ACHN (cell line): ENCODE results near the gene TNS3.

Experiments
- DNase-seq: peaks from one replicate; pipeline ENCODE4 v3.0.0-alpha.2; 2015
- in situ Hi-C: cut with HindIII; loops from 2 replicates; pipeline ENCODE4 v1.10.0; 2017; ENCODE audit warnings: low sequenced_read_pairs, low pct_ligation_motif_present, low pct_unique_long_range_greater_than_20kb

TNS3 gene

GRCh38 chr7:47379629-47380324 lies 202.1 kb downstream of the TNS3 start:
- peak; percentile 76 for DNase-seq
- in situ Hi-C loops = no loop called here

DNA sequence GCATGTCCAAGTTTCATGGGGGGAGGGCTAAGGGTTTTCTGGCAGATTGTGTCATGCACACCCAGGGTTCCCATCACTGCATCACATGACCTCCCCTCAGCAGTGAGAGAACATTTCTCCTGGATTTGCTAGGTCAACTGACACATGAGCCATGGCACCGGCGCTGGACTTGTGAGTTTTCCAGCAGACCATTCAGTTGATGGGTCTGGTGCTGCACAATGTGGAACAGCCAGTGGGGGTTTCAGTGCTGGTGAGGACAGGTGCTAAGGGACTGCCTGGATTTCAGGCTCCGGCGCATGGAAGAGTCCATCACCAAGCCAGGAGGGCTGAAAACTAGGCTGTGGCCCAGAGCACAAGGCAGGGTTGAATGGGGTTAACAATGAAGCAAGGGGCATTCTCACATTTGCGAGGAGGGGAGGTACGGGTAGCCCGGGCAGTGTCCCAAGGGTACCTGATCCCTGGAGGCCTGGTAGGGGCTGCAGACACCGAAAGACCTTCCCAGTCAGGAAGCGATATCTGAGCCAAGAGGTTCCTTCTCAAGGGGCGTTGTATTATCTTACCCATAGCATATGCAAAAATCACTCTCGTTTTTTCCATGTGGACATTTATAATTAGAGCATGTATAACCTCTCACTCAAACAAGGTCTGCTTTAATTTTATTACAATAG lies 203.0 kb downstream of the TNS3 start:
- no peak for DNase-seq
- in situ Hi-C loops = no loop called here

GRCh38 chr7:47377741-47378140 lies 204.2 kb downstream of the TNS3 start:
- no peak for DNase-seq
- in situ Hi-C loops = no loop called here

- in situ Hi-C loops = no loop called here
These were observed 204.8 kb downstream of the TNS3 start for GRCh38 chr7:47376991-47377616.

DNA sequence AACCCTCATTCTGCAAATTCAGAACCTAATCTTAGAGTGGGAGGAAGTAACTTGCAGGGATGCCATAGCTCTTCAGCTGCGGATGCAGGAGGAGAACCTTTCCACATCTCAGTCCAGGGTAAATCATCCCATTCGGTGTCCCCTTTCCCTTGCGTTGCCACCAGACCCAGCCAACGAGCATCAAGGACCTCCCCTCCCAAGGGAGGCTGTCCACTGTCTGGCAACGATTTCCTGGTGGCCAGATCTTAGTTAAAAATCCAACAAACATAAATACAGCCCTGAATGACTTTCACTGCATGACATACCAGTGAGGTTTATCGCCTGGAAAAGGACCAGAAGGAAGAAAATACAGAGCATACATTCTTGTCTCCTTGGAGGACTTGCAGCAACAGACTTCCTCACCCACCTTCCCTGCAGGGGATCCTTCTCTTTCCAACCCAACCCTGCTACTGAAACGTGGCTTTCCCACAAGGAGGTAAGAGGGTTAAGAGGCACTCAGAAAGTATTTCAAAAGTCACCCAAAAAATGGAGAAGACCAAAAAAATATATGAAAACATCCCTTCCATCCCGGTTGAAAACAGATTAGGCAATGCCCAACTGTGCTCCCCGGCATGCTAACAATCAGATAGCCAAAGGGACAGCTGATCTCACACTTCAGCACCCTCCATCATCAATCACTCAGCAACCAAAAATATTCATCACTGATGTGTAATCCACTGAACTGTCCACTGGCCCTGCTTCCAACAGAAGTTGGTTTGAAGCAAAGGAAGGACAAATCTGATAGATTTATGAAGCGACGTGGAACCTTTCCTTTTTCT lies 206.6 kb downstream of the TNS3 start:
- in situ Hi-C loops = no loop called here
- no peak for DNase-seq

More at GRCh38 chr7:47376991-47377616, 204.8 kb downstream of the TNS3 start:
- no peak for DNase-seq

GRCh38 chr7:47374538-47374937 lies 207.4 kb downstream of the TNS3 start:
- no peak for DNase-seq
- in situ Hi-C loops = no loop called here

GRCh38 chr7:47373871-47374451 lies 207.9 kb downstream of the TNS3 start:
- DNase-seq = no peak
- in situ Hi-C loops = no loop called here

DNA sequence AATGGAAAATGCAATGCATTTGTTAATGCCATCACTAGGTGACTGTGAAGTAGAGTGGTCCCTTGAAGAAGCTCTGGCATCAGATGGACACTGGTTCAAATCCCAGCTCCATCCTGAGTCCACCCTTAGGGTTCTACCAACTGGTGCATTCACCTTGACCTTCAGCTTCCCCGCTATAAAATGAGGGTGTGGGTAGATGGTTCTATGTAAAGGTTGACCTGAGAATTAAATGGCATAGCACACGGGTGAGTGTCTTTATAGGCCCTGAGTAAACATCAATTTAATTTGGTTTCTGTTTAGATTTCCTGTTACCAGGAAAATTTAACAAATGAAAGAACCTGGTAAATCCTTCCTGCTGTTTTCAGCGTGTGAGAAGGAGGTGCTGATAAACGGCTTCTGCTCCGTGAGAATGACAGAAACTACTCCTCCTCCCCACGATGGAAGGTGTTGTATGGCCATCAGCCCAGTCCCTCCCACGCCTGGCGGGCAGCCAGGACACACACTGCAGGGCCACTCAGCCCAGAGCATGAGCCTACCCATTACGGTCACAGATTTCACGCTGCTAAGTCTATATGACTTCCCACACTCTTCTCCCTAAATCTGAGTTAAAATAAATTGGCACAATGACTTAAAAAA lies 210.1 kb downstream of the TNS3 start:
- in situ Hi-C loops = no loop called here
- DNase-seq = no peak

GRCh38 chr7:47371317-47371716 lies 210.6 kb downstream of the TNS3 start:
- no peak for DNase-seq
- in situ Hi-C loops = no loop called here

DNA sequence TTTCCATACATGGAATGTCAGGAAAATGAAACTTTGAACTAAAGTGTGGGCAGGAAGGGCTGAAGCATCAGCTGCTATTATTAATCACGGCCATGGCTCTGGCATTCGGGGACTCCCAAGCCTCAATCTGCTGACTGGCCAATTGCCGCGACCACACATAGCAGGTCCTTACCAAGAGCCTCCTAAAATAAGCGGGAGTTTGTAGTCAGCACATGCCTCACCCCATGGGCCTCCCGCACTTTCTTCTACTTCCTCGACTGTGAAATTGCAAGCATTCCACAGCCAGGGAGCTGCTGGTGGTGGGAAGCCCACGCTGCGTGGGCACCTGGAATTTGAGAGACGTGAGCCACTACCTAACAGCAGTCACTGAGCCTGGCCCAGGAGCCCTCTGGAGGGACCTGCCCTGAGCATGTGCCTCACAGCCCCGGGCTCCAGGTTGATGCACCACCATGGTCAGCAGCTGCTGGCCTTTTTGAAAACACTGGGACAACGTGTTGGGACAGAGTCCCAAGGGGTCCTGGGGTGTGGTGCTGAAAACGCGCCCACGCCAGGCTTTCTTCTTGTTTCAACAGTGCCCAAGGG lies 211.4 kb downstream of the TNS3 start:
- in situ Hi-C loops = no loop called here

GRCh38 chr7:47369736-47370135 lies 212.2 kb downstream of the TNS3 start:
- in situ Hi-C loops = no loop called here
- no peak for DNase-seq

More for the DNA sequence above, 211.4 kb downstream of the TNS3 start:
- no peak for DNase-seq

DNA sequence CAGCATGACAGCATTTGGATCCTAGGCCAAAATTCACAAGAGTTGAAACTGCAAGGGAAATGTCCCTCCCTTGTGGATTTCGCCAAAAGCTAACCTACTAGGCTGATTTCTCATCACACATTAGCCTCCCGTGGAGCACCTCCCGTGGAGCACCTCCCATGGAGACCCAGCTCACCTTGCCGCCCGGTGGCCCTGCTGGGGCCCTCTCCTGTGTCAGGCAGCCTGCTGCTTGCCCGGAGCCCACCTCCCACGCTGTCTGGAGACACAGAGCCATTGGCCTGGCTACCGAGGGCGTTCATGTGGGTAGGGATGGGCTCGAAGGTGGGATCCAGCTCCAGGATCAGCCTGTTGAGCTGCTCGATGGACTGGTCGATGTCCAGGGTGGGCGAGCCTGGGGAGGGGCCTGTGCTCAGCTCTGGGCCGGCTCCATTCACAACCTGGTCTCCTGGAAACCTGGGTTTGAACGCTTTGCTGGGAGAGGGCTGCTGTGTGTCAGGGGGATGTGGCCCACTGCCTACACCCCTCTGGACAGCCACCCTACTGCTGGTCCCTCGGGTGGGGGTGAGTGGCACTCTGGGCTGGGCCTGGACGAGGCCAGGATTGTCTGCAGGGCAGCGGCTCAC lies 213.6 kb downstream of the TNS3 start:
- DNase-seq = no peak
- in situ Hi-C loops = no loop called here

DNA sequence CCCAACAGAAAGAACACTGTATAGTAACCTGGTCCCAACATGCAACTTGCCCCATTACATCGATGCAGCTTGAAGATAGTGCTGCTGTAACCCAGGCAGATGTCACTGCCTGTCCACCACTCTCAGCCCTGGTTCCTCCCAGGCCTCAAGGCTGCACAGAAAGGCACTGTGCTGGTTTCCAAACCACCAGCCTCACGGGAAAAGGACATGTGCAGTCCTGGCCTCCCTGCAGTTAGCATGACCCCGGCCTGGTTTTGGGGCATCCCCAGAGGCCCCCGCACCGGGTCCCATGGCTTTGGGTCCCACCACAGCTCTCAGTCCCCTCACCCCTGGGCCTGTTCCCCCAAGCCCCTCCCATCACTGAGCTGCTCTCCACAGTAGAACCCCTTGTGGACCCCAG lies 214.5 kb downstream of the TNS3 start:
- in situ Hi-C loops = no loop called here

DNA sequence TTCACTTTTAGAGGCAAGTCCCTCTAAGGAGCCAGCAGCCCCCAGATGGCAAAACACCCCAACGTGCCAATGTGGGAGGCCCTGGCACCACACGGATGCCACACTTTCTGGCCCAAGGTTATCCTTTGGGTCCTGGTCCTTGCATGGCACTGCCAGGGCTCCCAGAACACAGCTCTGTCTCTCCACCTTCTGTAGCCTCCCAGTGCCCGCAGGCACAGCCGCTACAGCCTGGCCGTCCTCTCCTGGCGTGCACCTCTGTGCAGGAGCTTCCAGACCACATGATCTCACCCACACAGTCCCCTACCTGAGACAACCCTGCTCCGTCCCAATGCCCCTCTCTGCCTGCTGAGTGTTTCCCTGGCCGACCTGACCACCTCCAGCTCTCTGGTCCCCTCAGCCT lies 215.0 kb downstream of the TNS3 start:
- DNase-seq = no peak
- in situ Hi-C loops = no loop called here

More for the DNA sequence above, 214.5 kb downstream of the TNS3 start:
- DNase-seq = no peak

DNA sequence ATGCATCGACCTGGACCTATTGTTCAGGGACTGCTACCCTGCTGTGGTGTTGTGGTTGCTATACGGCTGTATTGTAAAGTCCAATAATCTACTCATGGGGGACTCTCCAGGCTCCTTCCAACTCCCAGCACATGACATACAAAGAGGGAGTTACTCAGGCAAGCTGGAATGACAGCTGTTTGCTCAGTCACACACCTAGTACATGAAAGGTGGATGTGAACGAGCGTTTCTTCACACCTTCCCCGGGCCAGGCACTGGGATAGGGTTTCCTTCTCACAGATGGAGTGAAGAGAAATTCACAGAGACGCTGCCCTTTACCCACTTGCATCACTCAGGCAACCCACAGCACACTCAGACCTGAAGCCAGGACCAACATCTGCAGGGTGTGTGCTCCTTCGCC lies 215.7 kb downstream of the TNS3 start:
- no peak for DNase-seq
- in situ Hi-C loops = no loop called here

GRCh38 chr7:47362984-47363383 lies 218.9 kb downstream of the TNS3 start:
- in situ Hi-C loops = no loop called here

DNA sequence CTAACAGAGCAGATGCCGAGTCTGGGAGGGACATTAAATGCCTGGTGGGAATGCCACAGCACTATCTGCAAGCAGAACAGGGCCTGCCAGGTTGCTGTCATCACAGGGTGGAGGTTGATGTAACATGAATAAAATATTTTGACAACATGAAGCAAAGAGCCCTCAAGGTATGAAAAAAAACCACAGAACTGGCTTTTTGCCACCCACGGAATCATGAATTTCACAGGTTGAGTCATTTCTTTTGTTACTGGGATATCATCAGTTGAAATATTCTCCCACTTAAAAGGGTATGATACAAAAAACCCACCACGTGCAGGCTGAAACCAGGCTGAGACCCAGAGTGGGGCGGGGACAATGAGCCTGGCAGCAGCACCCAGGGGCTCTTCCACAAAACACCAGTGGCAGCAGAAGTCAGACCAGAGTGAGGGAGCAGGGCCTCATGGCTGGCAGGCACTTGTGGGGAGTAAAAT lies 220.1 kb downstream of the TNS3 start:
- DNase-seq = peak; percentile 73
- in situ Hi-C loops = no loop called here

More at GRCh38 chr7:47362984-47363383, 218.9 kb downstream of the TNS3 start:
- DNase-seq = no peak
